ENCODE measurements around the gene AFAP1.

The AFAP1 gene

DNA sequence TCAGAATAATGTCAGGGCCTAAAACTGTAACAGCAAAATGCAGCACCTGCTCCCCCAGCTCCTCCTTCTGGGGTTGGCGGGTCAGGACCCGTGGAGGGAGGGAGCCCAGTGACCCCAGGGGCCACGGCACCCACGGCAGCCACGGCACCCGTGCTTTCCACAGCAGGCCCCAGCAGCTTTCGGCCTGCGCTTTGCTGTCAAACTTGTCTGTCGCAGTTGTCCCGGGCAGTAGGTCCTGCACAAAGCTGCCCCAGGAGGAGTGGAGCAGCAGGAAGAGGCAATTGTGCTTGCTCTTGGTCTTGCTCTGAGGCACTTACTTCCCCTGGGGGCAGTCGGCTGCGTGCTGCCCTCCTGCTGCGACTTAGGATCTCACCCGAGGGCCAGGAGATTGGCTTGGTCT lies 183.6 kb downstream of the AFAP1 start:
- DNase-seq: no peak
- intact Hi-C loops (cut with DNase I; ENCODE audit: low total_unique reads): no loop called here

GRCh38 chr4:7755561-7755960 lies 184.1 kb downstream of the AFAP1 start:
- Histone ChIP-seq H3K27ac (no peak overlapping the region), H3K4me1 (peaks cover 0 to 22% (median 9%) of the 10 kb centered on the region in 4 donors), H3K27me3 (no peaks in the 10 kb centered on the region), H3K4me3 (no peak overlapping the region), H3K9me3 (no peaks in the 10 kb centered on the region), H3K36me3 (peaks cover 0 to 23% (median 7%) of the 10 kb centered on the region in 3 donors)
- intact Hi-C loops (cut with DNase I; ENCODE audit: low total_unique reads): no loop called here
- no peak for DNase-seq
- no peak for TF ChIP-seq CTCF (IDR thresholded peaks at IDR 0.05)

More for the DNA sequence above, 183.6 kb downstream of the AFAP1 start:
- peaks cover 2 to 29% (median 11%) of the 10 kb centered on the region in 3 donors for H3K36me3 ChIP-seq
- no peaks in the 10 kb centered on the region for H3K27me3 ChIP-seq
- no peak overlapping the region for H3K27ac ChIP-seq
- TF ChIP-seq CTCF (IDR thresholded peaks at IDR 0.05): no peak
- peaks cover 0 to 17% (median 4%) of the 10 kb centered on the region in 4 donors for H3K4me1 ChIP-seq
- no peak overlapping the region for H3K4me3 ChIP-seq
- H3K9me3 ChIP-seq: no peaks in the 10 kb centered on the region

- DNase-seq: no peak
- Histone ChIP-seq H3K9me3 (no peaks in the 10 kb centered on the region), H3K4me1 (peaks cover 0 to 30% (median 12%) of the 10 kb centered on the region in 4 donors), H3K27ac (no peak overlapping the region), H3K4me3 (no peak overlapping the region), H3K36me3 (peaks cover 0 to 15% (median 0%) of the 10 kb centered on the region in 3 donors), H3K27me3 (no peaks in the 10 kb centered on the region)
- intact Hi-C loops (cut with DNase I; ENCODE audit: low total_unique reads): no loop called here
- no peak for TF ChIP-seq CTCF (IDR thresholded peaks at IDR 0.05)
These were observed 184.9 kb downstream of the AFAP1 start for GRCh38 chr4:7754565-7755262.

DNA sequence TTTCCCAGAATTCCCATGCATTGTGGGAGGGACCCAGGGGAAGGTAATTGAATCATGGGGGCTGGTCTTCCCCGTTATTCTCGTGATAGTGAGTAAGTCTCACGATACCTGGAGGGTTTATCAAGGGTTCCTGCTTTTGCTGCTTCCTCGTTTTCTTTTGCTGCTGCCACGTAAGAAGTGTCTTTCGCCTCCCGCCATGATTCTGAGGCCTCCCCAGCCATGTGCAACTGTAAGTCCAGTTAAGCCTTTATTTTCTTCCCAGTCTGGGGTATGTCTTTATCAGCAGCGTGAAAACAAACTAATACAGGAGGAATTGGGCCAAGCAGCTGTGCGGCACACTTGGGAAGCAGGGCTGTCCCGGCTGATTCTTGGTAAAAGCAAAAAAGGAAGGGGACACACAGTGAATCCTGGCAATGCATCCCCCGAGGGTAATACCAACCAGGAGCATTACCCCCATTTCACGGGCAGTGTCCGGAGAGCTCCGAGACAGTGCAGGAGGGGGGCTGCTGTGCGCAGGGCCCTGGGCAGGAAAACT lies 185.7 kb downstream of the AFAP1 start:
- DNase-seq: no peak
- Histone ChIP-seq H3K4me1 (peaks cover 0 to 30% (median 12%) of the 10 kb centered on the region in 4 donors), H3K36me3 (peaks cover 0 to 13% (median 0%) of the 10 kb centered on the region in 3 donors), H3K27me3 (no peaks in the 10 kb centered on the region), H3K9me3 (no peaks in the 10 kb centered on the region), H3K27ac (no peak overlapping the region), H3K4me3 (no peak overlapping the region)
- TF ChIP-seq CTCF (IDR thresholded peaks at IDR 0.05): no peak
- intact Hi-C loops (cut with DNase I; ENCODE audit: low total_unique reads): no loop called here

GRCh38 chr4:7753271-7753670 lies 186.4 kb downstream of the AFAP1 start:
- H3K36me3 ChIP-seq: peaks cover 0 to 13% (median 0%) of the 10 kb centered on the region in 3 donors
- TF ChIP-seq CTCF (IDR thresholded peaks at IDR 0.05): no peak
- no peaks in the 10 kb centered on the region for H3K27me3 ChIP-seq
- H3K4me3 ChIP-seq: no peak overlapping the region
- H3K9me3 ChIP-seq: no peaks in the 10 kb centered on the region
- intact Hi-C loops (cut with DNase I; ENCODE audit: low total_unique reads): no loop called here
- DNase-seq: no peak
- H3K27ac ChIP-seq: no peak overlapping the region
- peaks cover 0 to 26% (median 12%) of the 10 kb centered on the region in 4 donors for H3K4me1 ChIP-seq
